ENCODE measurements around the gene DNER. TPM values are rescaled to one million over a fixed set of nuclear protein-coding genes. Genes with fewer than 3 reads are reported as not detected.
"Not testable (repeated sequence)": the region's sequence is repeated elsewhere in the genome, so short reads cannot be mapped to it uniquely, and the experiment has no call there.

The DNER gene
- total RNA-seq = not detected

GRCh38 chr2:229714080-229714735 is at the start of gene DNER:
Gene DNER (minus strand): TSS chr2:229714555. CDS start chr2:229714423, 132 bp downstream.
- Mint-ChIP-seq H3K27me3 (peaks cover 57% of the 10 kb centered on the region), H3K36me3 (ENCODE audit: low read depth) (no peaks in the 10 kb centered on the region), H3K4me3 (peak within 1 kb of the TSS; percentile 19), H3K4me1 (ENCODE audit: low read depth) (peaks cover 11% of the 10 kb centered on the region), H3K27ac (no peak within 1 kb of the TSS), H3K9me3 (no peaks in the 10 kb centered on the region)
- no peak for TF ChIP-seq CTCF (IDR thresholded peaks at IDR 0.05)
- ATAC-seq (peak; percentile 84), DNase-seq (peak; percentile 47)
- CTCF ChIA-PET = no interaction called here
- intact Hi-C loops (cut with micrococcal nuclease) = no loop called here
- POLR2A ChIA-PET = no interaction called here

- intact Hi-C loops (cut with micrococcal nuclease) = no loop called here
- POLR2A ChIA-PET = interaction anchor here (0.6 kb wide), 1 partner anchor 35 kb away, joined by 3 read pairs; no protein-coding TSS in a partner anchor
Observed at GRCh38 chr2:229761663-229762062, 47.3 kb upstream of the DNER start.

GRCh38 chr2:229757462-229757861 is 43.1 kb upstream of the DNER start:
- DNase-seq; H3K4me3 Mint-ChIP-seq; ATAC-seq; H3K27me3 Mint-ChIP-seq; H3K9me3 Mint-ChIP-seq; H3K36me3 Mint-ChIP-seq (ENCODE audit: low read depth); H3K4me1 Mint-ChIP-seq (ENCODE audit: low read depth); H3K27ac Mint-ChIP-seq; intact Hi-C loops (cut with micrococcal nuclease); POLR2A ChIA-PET: not testable (repeated sequence)
- CTCF ChIA-PET = interaction anchor here (1.1 kb wide), 1 partner anchor 22 kb away, joined by 3 read pairs; no protein-coding TSS in a partner anchor

More at GRCh38 chr2:229761663-229762062, 47.3 kb upstream of the DNER start:
- peaks cover 19% of the 10 kb centered on the region for H3K36me3 Mint-ChIP-seq (ENCODE audit: low read depth)
- no peak overlapping the region for H3K27ac Mint-ChIP-seq
- DNase-seq = no peak
- H3K9me3 Mint-ChIP-seq = no peaks in the 10 kb centered on the region
- CTCF ChIA-PET = no interaction called here
- no peak for ATAC-seq
- H3K27me3 Mint-ChIP-seq = no peaks in the 10 kb centered on the region
- H3K4me3 Mint-ChIP-seq = no peak overlapping the region
- no peaks in the 10 kb centered on the region for H3K4me1 Mint-ChIP-seq (ENCODE audit: low read depth)
- TF ChIP-seq CTCF (IDR thresholded peaks at IDR 0.05) = no peak

- Mint-ChIP-seq H3K27me3 (no peaks in the 10 kb centered on the region), H3K27ac (no peak overlapping the region)
Observed at GRCh38 chr2:229752970-229753729, 38.8 kb upstream of the DNER start.

GRCh38 chr2:229749779-229750178 is 35.4 kb upstream of the DNER start:
- no peak for DNase-seq
- no peaks in the 10 kb centered on the region for H3K36me3 Mint-ChIP-seq (ENCODE audit: low read depth)

More at GRCh38 chr2:229752970-229753729, 38.8 kb upstream of the DNER start:
- Mint-ChIP-seq H3K4me3 (no peak overlapping the region), H3K9me3 (no peaks in the 10 kb centered on the region), H3K4me1 (ENCODE audit: low read depth) (peaks cover 3% of the 10 kb centered on the region), H3K36me3 (ENCODE audit: low read depth) (peaks cover 2% of the 10 kb centered on the region)
- intact Hi-C loops (cut with micrococcal nuclease) = no loop called here
- no peak for TF ChIP-seq CTCF (IDR thresholded peaks at IDR 0.05)
- POLR2A ChIA-PET = no interaction called here
- CTCF ChIA-PET = no interaction called here
- DNase-seq (no peak), ATAC-seq (no peak)

More at GRCh38 chr2:229749779-229750178, 35.4 kb upstream of the DNER start:
- Mint-ChIP-seq H3K27me3 (no peaks in the 10 kb centered on the region), H3K4me1 (ENCODE audit: low read depth) (peaks cover 3% of the 10 kb centered on the region), H3K27ac (no peak overlapping the region), H3K4me3 (no peak overlapping the region), H3K9me3 (no peaks in the 10 kb centered on the region)
- TF ChIP-seq CTCF (IDR thresholded peaks at IDR 0.05) = no peak
- ATAC-seq = no peak
- CTCF ChIA-PET = no interaction called here
- POLR2A ChIA-PET = no interaction called here
- intact Hi-C loops (cut with micrococcal nuclease) = no loop called here

Data from activated CD8-positive, alpha-beta T cell treated with anti-CD3 and anti-CD28 coated beads for 36 hours (primary cell).